Loucy (cell line): Measurements from ENCODE around the gene LHFPL6.

Source experiments
- H2AFZ ChIP-seq: fragments of 200-600 bp; sonication (generic); 2 replicates; pipeline ENCODE4 v1.6.0; 2016; ENCODE audit warnings: antibody characterized with exemption, mild to moderate bottlenecking, low read length, moderate library complexity
- H3F3A ChIP-seq: fragments of 200-600 bp; 2 replicates; pipeline ENCODE4 v1.6.0; 2016; ENCODE audit warnings: antibody characterized with exemption, low read depth, mild to moderate bottlenecking
- H3K27me3 ChIP-seq: fragments of 200-600 bp; sonication (generic); 2 replicates; pipeline ENCODE4 v1.6.1; 2014; ENCODE audit warnings: low read length, mild to moderate bottlenecking; ENCODE audit not compliant: insufficient read depth, poor library complexity, severe bottlenecking
- H3K36me3 ChIP-seq: fragments of 200-600 bp; sonication (generic); 2 replicates; pipeline ENCODE4 v1.6.1; 2016; ENCODE audit warnings: low read length; ENCODE audit not compliant: insufficient read depth
- H3K4me1 ChIP-seq: fragments of 200-600 bp; sonication (generic); 2 replicates; pipeline ENCODE4 v1.5.1; 2014; ENCODE audit warnings: low read length, mild to moderate bottlenecking; ENCODE audit not compliant: insufficient read depth, poor library complexity, severe bottlenecking
- H3K4me2 ChIP-seq: fragments of 200-600 bp; sonication (generic); 2 replicates; pipeline ENCODE4 v1.6.0; 2014; ENCODE audit warnings: antibody characterized with exemption, low read length, low read depth, mild to moderate bottlenecking; ENCODE audit not compliant: poor library complexity, severe bottlenecking
- H3K4me3 ChIP-seq: fragments of 200-600 bp; sonication (generic); 2 replicates; pipeline ENCODE4 v1.5.1; 2014; ENCODE audit warnings: low read length, mild to moderate bottlenecking, mixed read lengths; ENCODE audit not compliant: poor library complexity, severe bottlenecking
- H3K79me2 ChIP-seq: fragments of 200-600 bp; sonication (generic); 2 replicates; pipeline ENCODE4 v1.6.1; 2014; ENCODE audit warnings: low read length; ENCODE audit not compliant: insufficient read depth
- H3K9ac ChIP-seq: fragments of 200-600 bp; sonication (generic); 2 replicates; pipeline ENCODE4 v1.6.0; 2014; ENCODE audit warnings: mild to moderate bottlenecking, low read depth, low read length, moderate library complexity; ENCODE audit not compliant: poor library complexity, severe bottlenecking
- H3K9me2 ChIP-seq: fragments of 200-600 bp; sonication (generic); replicated peaks from 2 replicates; pipeline ENCODE4 v1.6.1; 2016; ENCODE audit warnings: low read depth, low read length, mixed read lengths
- H3K9me3 ChIP-seq: fragments of 200-600 bp; sonication (generic); 2 replicates; pipeline ENCODE4 v1.6.1; 2014; ENCODE audit warnings: mild to moderate bottlenecking, antibody characterized with exemption, low read length, low read depth; ENCODE audit not compliant: insufficient read depth
- H4K20me1 ChIP-seq: fragments of 200-600 bp; sonication (generic); 2 replicates; pipeline ENCODE4 v1.6.0; 2014; ENCODE audit warnings: antibody characterized with exemption, low read length, mild to moderate bottlenecking; ENCODE audit not compliant: insufficient read depth, poor library complexity, severe bottlenecking
- EZH2phosphoT487 ChIP-seq: fragments of 200-600 bp; IDR thresholded peaks from 2 replicates; pipeline ENCODE4 v1.6.1; 2018; ENCODE audit warnings: antibody characterized with exemption, mild to moderate bottlenecking, moderate library complexity, borderline replicate concordance
- TF ChIP-seq, protein P1 (sequence below): fragments of 200-600 bp; sonication (generic); conservative IDR thresholded peaks from 2 replicates; pipeline ENCODE4 v1.5.1; 2014; ENCODE audit warnings: mild to moderate bottlenecking, antibody characterized with exemption, low read length

LHFPL6 gene

DNA sequence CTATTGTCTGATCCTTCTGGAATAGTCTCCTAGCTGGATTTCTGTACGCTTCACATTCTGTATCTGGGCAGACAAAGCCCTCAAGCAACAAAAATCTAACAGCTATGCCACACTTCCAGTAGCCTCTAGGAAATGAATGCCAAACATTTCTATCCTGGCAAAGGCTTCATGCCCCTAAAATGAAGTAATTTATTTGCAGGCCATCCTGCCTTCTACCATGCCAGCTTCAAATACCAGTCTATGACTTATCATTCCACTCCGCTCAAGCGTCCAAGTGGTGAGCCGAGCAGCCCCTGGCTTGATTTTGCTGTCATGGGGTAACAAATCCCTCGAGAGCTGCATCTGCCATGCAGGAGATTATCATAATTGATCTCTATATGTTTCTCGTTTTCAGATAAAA lies 86.9 kb downstream of the LHFPL6 start:
- Histone ChIP-seq H3K9me3 (no peaks in the 10 kb centered on the region), H3F3A (no peaks in the 10 kb centered on the region), H2AFZ (no peak overlapping the region), H4K20me1 (no peaks in the 10 kb centered on the region), H3K4me1 (no peaks in the 10 kb centered on the region), H3K4me2 (no peak overlapping the region), H3K79me2 (no peaks in the 10 kb centered on the region), H3K9me2 (no peaks in the 10 kb centered on the region), H3K27me3 (no peaks in the 10 kb centered on the region), H3K9ac (no peak overlapping the region), H3K36me3 (no peaks in the 10 kb centered on the region), H3K4me3 (no peak overlapping the region)
- TF ChIP-seq, protein P1, sequence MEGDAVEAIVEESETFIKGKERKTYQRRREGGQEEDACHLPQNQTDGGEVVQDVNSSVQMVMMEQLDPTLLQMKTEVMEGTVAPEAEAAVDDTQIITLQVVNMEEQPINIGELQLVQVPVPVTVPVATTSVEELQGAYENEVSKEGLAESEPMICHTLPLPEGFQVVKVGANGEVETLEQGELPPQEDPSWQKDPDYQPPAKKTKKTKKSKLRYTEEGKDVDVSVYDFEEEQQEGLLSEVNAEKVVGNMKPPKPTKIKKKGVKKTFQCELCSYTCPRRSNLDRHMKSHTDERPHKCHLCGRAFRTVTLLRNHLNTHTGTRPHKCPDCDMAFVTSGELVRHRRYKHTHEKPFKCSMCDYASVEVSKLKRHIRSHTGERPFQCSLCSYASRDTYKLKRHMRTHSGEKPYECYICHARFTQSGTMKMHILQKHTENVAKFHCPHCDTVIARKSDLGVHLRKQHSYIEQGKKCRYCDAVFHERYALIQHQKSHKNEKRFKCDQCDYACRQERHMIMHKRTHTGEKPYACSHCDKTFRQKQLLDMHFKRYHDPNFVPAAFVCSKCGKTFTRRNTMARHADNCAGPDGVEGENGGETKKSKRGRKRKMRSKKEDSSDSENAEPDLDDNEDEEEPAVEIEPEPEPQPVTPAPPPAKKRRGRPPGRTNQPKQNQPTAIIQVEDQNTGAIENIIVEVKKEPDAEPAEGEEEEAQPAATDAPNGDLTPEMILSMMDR = no peak
- no peak for TF ChIP-seq EZH2phosphoT487

DNA sequence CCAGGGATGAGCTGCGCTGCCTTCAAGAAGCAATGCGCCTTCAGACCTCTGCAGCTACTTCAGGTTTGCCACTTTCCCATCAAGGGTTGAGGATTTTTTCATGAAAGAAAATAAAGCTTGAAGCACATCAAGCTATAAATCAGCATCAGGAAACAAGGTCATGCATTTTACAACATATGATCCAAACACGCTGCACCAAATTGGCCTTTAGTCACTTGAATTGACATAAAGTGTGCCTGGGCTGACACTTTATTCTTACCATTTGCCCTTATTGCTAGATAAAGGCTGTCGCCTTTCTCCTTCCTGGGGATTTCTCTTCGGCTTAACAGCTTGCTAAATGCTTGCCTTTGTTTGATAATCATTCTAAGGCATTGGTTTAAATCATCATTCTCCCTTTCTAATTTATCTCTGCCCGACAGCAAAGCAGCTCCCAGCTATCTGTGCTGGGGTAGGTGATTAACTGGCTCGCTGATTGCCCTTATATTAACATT lies 87.7 kb downstream of the LHFPL6 start:
- Histone ChIP-seq H3K27me3 (no peaks in the 10 kb centered on the region), H3K9me3 (no peaks in the 10 kb centered on the region), H3K9me2 (no peaks in the 10 kb centered on the region), H3K4me3 (no peak overlapping the region), H3K79me2 (no peaks in the 10 kb centered on the region), H3K4me1 (no peaks in the 10 kb centered on the region), H3K36me3 (no peaks in the 10 kb centered on the region), H2AFZ (no peak overlapping the region), H4K20me1 (no peaks in the 10 kb centered on the region), H3F3A (no peaks in the 10 kb centered on the region), H3K9ac (no peak overlapping the region), H3K4me2 (no peak overlapping the region)
- no peak for TF ChIP-seq EZH2phosphoT487
- TF ChIP-seq, protein P1 = no peak

DNA sequence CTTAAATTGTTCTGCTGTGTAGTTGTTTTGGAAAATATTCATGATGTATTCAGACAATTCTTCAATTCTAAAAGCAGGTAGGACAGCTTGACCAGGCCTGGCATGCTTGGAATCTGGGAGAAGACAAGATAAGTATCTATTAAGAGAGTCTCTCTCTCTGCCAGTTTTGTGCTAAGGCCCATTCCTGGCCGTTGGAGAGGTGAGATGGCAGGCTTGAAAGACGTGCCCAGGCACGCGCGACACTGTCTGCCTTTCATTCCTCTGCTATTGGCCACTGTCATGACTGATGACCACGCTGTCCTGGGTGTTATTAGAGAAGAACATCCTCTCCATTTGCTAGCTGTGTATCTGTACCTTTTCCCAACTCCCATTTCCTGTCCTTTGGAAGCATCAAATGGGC lies 90.3 kb downstream of the LHFPL6 start:
- H3K9me3 ChIP-seq = no peaks in the 10 kb centered on the region; the same call in 1 of the 2 replicates
- H3K4me3 ChIP-seq = no peak overlapping the region
- H3K36me3 ChIP-seq = no peaks in the 10 kb centered on the region
- H3K27me3 ChIP-seq = no peaks in the 10 kb centered on the region
- no peak overlapping the region for H2AFZ ChIP-seq
- no peaks in the 10 kb centered on the region for H3K4me1 ChIP-seq
- H3F3A ChIP-seq = no peaks in the 10 kb centered on the region
- H4K20me1 ChIP-seq = no peaks in the 10 kb centered on the region
- no peak overlapping the region for H3K9ac ChIP-seq
- H3K9me2 ChIP-seq = no peaks in the 10 kb centered on the region
- H3K4me2 ChIP-seq = no peak overlapping the region
- TF ChIP-seq, protein P1 = no peak
- no peak for TF ChIP-seq EZH2phosphoT487
- H3K79me2 ChIP-seq = no peaks in the 10 kb centered on the region
